ENCODE data around the gene S100A6.

The S100A6 gene

DNA sequence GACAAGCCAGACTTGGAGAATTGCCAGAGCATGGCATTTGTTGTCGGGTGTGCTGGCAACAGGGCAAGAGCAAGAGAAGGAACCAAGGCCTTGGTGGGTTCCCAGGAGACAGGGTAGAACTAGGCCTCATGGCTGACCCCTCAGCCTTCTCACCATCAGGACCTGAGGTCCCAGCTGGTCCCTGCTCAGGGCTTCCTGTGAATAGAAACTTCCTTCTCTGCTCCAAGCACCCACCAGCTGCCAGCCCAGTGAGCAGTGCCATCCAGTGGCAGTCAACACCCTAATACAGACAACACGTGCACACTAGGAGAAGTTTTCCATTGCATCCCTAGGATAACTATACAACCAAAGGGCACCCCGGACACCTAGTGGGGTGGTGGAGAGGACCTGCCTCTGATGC, 22.8 kb downstream of the S100A6 start:
- H3K27me3 ChIP-seq (ENCODE audit: insufficient read depth, low read length), result 0 out of 2 replicates have a peak, but pooled peaks cover 6% of the 10 kb centered on the region

GRCh38 chr1:153510984-153511410, 24.8 kb downstream of the S100A6 start:
- Histone ChIP-seq H3K9ac (ENCODE audit: low read length) (no peak overlapping the region), H4K20me1 (ENCODE audit: insufficient read depth, low read length) (no peaks in the 10 kb centered on the region), H3K27ac (ENCODE audit: low read depth, low read length, poor library complexity, severe bottlenecking) (no peak overlapping the region), H3K4me3 (ENCODE audit: low read depth, low read length, poor library complexity, severe bottlenecking) (no peak overlapping the region), H3F3A (ENCODE audit: insufficient read depth, low read length) (no peaks in the 10 kb centered on the region), H3K9me2 (ENCODE audit: low read depth, low read length) (no peaks in the 10 kb centered on the region), H2AFZ (ENCODE audit: low read length) (no peak overlapping the region), H3K27me3 (ENCODE audit: insufficient read depth, low read length) (0 out of 2 replicates have a peak, but pooled peaks cover 6% of the 10 kb centered on the region), H3K9me3 (ENCODE audit: low read length) (no peaks in the 10 kb centered on the region), H3K36me3 (ENCODE audit: insufficient read depth, low read length) (no peaks in the 10 kb centered on the region), H3K4me1 (ENCODE audit: insufficient read depth, low read length, severe bottlenecking) (peaks cover 3% of the 10 kb centered on the region), H3K79me2 (ENCODE audit: insufficient read depth, low read length) (no peaks in the 10 kb centered on the region), H3K4me2 (ENCODE audit: low read length) (no peak overlapping the region)
- no peak for TF ChIP-seq EZH2 (IDR thresholded peaks at IDR 0.05; ENCODE audit: borderline replicate concordance, low read length)
- peak; percentile 96 for TF ChIP-seq CTCF (IDR thresholded peaks at IDR 0.05; ENCODE audit: low read length)

More for the DNA sequence above, 22.8 kb downstream of the S100A6 start:
- no peak overlapping the region for H3K27ac ChIP-seq (ENCODE audit: low read depth, low read length, poor library complexity, severe bottlenecking)
- H3F3A ChIP-seq (ENCODE audit: insufficient read depth, low read length), result no peaks in the 10 kb centered on the region
- no peaks in the 10 kb centered on the region for H3K9me3 ChIP-seq (ENCODE audit: low read length)
- H3K4me1 ChIP-seq (ENCODE audit: insufficient read depth, low read length, severe bottlenecking), result peaks cover 3% of the 10 kb centered on the region
- no peak overlapping the region for H2AFZ ChIP-seq (ENCODE audit: low read length)
- no peaks in the 10 kb centered on the region for H3K36me3 ChIP-seq (ENCODE audit: insufficient read depth, low read length)
- no peaks in the 10 kb centered on the region for H4K20me1 ChIP-seq (ENCODE audit: insufficient read depth, low read length)
- H3K9me2 ChIP-seq (ENCODE audit: low read depth, low read length), result no peaks in the 10 kb centered on the region
- H3K9ac ChIP-seq (ENCODE audit: low read length), result no peak overlapping the region
- H3K4me2 ChIP-seq (ENCODE audit: low read length), result no peak overlapping the region
- no peak overlapping the region for H3K4me3 ChIP-seq (ENCODE audit: low read depth, low read length, poor library complexity, severe bottlenecking)
- H3K79me2 ChIP-seq (ENCODE audit: insufficient read depth, low read length), result no peaks in the 10 kb centered on the region
- TF ChIP-seq CTCF (IDR thresholded peaks at IDR 0.05; ENCODE audit: low read length), result no peak
- TF ChIP-seq EZH2 (IDR thresholded peaks at IDR 0.05; ENCODE audit: borderline replicate concordance, low read length), result no peak

DNA sequence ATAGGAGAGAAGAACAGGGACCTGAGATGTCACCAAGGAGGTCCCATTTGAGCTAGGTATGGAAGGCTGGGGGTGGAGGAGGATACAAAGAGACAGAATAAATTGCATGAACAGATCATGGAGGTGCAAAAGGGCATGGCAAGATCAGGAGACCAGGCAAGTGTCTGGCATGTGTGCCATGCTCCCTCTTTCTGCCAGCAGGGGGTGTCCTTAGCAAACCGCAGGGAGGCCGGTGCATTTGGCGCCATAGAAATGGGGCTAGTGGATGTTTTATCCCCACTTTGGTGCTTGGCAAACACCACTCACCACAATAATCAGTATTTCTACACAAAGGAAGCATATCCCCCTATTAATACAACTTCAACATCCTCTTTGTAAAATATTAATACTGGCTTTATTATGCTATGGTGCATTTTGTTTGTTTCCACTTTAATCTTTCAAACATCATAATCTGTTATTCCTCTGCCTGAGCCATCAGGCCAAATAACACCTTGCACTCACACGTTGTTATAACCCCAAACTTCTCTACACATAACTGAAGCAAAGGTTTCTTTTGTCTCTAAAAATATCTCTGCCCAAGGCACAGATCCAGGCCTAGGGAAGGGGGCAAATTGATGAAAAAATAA, 25.9 kb downstream of the S100A6 start:
- TF ChIP-seq EZH2 (IDR thresholded peaks at IDR 0.05; ENCODE audit: borderline replicate concordance, low read length) (no peak), CTCF (IDR thresholded peaks at IDR 0.05; ENCODE audit: low read length) (peak; percentile 91)
- Histone ChIP-seq H3F3A (ENCODE audit: insufficient read depth, low read length) (no peaks in the 10 kb centered on the region), H3K79me2 (ENCODE audit: insufficient read depth, low read length) (no peaks in the 10 kb centered on the region), H3K27ac (ENCODE audit: low read depth, low read length, poor library complexity, severe bottlenecking) (no peak overlapping the region), H3K9me3 (ENCODE audit: low read length) (no peaks in the 10 kb centered on the region), H4K20me1 (ENCODE audit: insufficient read depth, low read length) (no peaks in the 10 kb centered on the region), H2AFZ (ENCODE audit: low read length) (no peak overlapping the region), H3K4me2 (ENCODE audit: low read length) (no peak overlapping the region), H3K27me3 (ENCODE audit: insufficient read depth, low read length) (no peaks in the 10 kb centered on the region), H3K9me2 (ENCODE audit: low read depth, low read length) (no peaks in the 10 kb centered on the region), H3K4me3 (ENCODE audit: low read depth, low read length, poor library complexity, severe bottlenecking) (no peak overlapping the region), H3K9ac (ENCODE audit: low read length) (no peak overlapping the region), H3K36me3 (ENCODE audit: insufficient read depth, low read length) (no peaks in the 10 kb centered on the region), H3K4me1 (ENCODE audit: insufficient read depth, low read length, severe bottlenecking) (peaks cover 3% of the 10 kb centered on the region)
